Measurements from ENCODE around the gene HDAC4.
A peak's percentile ranks its signal among the peaks of the same experiment; 100 is the strongest.

HDAC4 gene

DNA sequence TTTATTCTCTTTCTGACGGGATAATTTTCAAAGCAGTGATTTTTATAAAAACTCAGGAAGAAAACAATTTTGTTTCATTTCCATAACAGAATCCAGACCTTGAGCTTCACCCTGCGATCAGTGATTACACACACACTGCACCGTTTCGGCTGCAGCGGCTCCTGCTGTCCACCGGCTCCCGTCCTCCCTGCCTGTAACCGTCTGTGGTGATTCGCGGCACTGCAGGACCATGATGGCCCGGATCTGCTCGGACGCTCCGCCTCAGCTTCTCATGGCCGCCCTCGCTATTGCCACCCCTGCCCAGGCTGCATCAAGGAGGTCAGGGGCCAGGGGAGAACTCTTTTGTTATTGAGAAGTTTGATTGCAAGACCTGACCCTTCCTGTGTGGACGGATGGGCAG lies 306.9 kb downstream of the HDAC4 start:
- DNase-seq = peak; percentile 14

DNA sequence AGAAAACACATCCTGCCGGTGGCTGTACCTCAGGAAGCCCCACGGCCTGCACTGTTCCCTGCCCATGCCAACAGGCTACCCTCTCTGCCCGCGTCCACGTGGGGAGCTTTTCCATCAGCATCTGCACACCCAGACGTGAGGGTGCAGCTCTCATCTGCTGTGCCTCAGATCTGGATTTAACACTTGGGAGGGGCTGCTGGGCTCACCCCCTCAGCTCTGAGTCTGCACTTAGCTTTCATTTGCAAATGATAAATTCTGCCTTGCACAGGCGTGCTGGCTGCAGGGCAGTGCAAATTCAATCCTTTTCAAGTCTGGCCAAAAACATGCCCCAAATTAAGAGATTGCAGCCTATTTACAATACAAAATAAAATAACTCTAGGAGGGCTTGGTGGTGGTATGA lies 307.3 kb downstream of the HDAC4 start:
- no peak for DNase-seq

DNA sequence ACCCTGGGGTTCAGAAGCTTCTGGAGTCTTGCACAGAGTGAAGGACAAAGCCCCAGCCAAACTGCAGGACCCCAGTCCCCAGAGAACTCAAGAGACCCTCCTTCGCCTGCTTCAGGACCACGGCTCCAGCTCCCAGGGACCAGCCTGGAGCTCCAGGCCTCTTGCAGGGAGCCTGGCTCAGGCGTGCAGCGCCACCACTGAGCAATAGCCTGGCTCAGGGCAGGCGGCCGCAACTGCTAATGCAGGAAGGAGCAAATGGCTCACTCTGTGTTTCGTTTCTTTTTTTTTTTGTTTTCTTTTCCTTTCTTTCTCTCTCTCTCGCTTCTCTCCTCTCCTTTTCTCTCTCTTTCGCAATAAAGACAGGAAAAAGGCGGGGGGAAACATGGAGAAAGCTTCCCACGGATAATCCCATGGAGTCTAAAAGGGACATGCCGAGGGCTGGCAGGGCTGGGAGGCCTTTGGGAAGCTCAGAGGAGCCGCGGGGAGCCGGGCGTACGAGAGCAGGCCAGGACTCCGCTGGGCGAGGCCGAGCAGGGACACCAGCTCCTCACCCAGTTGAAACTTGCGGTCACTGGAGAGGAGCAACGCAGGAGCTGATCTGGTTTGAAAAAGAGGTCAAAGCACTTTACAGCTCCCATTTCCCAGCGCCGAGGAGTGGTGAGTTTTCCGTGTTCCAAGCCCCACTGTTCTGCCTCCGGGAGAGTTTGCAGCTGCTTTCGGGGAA lies 308.1 kb downstream of the HDAC4 start:
- DNase-seq = no peak

DNA sequence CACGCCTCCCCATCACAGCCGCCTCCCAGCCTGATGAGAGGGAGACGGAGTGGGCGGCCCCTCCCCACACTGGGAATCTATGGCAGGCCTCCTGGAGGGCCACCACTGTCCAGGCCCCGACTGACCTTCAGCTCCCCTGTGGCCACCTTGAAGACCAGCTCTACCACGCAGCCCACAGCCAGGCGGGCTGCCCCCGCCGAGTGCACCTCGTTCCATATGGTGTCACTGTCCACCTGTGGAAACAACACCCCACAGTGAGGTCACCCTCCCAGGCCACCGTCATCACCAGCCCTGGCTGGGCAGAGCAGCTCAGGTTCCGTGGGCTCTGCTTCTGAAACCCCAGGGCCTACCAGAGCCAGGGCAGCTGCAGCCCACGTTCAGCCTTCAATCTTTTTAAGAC lies 310.9 kb downstream of the HDAC4 start:
- no peak for DNase-seq

DNA sequence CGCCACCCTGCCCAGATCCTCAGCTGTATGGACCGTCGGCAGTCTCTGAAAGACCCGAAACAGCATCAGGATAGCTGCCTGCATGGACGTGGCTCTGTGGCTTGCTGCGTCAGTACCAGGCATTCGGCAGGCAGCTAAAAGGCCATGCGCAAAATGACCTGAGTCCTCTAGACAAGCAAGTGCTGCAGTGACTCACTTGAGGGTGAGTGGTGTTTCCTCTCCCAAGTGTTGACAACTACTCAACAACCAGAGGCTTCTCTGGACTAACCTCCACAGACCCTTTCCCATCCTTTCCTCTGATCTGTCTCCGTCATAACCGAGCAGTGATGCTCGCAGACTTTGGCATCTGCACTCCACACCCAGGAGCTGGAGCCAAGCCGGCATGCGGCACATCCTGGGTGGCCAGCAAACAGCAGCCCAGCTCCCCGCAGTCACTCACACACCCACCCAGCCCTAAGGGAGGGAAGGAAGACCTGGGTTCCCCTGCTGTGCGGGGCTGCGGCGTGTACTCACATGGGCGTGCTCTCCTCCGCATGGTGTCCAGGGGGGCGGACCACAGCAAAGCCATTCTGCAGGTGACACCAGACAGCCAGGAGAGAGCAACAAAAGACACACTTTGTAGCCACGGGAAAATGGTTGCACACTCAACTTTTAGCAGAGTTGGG lies 313.6 kb downstream of the HDAC4 start:
- peak; percentile 57 for DNase-seq

DNA sequence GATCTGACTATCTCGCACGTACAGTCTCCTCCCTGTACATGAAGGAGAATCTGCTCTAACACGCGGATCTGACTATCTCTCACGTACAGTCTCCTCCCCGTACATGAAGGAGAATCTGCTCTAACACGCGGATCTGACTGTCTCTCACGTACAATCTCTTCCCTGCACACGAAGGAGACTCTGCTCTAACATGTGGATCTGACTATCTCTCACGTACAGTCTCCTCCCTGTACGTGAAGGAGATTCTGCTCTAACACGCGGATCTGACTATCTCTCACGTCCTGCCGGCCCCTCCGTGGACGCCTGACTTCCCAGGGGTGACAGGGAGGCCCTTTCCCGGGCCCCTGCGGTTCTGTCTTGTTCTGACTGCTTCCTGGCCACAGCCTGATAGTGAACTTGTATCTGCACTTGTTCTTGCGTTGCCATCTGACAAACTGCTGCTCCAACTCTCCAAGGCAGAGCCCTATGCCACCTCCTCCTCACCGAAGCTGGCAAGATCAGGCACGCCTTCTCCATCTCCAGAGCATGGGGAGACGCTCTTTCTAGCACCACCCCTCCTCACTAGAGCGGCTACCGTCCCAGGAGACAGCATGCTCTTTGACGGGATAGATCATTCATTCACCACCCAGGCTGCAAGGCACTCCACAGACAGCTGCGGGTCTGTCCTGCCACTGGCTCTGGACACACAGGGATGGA lies 314.3 kb downstream of the HDAC4 start:
- DNase-seq = no peak

DNA sequence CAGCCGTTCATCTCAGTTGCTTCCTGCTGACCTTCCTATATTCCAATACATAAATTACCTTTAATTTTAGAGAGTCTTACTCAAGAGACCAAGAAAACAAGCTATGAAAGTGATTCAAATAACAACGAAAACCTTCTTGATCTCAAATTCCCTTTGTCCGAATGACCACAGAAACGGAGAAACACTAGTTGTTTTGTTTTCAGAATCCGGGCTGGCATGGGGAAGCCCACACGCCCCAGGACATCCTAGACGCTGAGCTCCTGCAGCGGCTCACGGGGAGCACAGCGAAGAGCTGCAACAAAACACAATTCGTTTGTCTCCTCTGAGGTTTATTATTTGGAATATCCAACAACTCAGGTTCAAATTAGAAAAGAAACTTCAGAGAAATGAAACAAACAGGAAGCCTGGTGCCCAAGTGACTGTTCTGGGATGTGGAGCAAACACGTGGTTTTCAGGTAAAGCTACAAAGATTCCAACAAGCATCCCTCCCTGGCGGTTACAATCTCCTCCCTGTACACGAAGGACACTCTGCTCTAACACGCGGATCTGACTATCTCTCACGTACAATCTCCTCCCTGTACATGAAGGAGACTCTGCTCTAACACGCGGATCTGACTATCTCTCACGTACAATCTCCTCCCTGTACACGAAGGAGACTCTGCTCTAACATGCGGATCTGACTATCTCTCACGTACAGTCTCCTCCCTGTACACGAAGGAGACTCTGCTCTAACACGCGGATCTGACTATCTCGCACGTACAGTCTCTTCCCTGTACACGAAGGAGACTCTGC lies 315.4 kb downstream of the HDAC4 start:
- no peak for DNase-seq

DNA sequence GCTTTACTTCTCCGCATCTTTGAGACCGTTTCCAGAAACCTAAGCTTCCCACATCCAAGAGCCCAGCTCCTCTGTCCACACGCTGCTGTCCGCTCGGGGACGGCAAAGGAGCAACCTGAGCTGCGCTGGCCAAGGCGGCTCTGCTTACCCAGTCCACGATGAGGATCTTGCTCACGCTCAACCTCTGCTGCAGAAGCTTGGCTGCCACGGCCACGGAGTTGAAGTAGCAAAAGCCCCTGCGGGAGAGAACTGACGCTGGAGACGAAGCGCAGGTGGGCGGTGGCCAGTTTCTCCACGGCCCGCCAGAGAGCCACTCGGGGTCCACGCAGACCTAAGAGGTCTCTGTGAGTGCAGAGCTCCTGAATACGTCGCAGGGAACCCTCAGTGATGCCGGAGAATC lies 316.8 kb downstream of the HDAC4 start:
- no peak for DNase-seq

DNA sequence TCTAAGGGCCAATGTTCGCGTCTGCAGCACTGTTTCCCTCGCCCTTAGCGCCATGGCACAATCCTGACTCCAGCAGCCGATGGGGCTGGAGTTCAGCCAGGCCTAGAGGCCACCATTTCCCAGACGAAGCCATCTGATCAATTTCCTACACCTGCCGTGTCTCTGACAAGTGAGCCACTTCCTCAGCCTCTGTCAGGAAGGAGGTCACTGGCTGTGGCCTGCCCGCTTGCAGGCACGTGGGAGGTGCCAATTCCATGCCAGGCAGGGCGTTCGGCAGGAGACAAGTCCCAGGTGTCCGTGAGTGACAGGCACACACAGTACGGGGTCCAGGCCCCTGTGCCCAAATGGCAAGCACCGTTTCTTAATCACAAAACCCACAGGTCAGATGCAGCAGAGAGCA lies 318.4 kb downstream of the HDAC4 start:
- DNase-seq = no peak

DNA sequence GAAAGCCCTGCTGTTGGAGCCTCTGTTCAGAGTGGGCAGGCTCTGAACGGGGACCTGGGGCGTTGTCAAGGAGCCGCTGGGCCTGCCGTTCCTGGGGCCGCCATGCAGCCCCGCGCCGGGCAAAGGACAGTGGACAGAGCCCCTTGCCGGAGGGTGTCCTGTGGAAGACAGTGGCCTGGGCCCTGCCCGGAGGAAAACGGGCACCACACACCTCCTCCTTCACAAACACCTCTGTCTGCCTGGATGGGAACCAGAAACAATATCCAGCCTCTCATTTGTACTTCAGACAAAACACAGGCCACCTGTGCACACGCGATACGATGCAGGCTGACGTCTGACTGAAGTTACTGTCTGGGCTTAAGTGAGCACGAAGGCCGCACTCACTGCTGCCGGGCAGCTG lies 319.2 kb downstream of the HDAC4 start:
- no peak for DNase-seq

DNA sequence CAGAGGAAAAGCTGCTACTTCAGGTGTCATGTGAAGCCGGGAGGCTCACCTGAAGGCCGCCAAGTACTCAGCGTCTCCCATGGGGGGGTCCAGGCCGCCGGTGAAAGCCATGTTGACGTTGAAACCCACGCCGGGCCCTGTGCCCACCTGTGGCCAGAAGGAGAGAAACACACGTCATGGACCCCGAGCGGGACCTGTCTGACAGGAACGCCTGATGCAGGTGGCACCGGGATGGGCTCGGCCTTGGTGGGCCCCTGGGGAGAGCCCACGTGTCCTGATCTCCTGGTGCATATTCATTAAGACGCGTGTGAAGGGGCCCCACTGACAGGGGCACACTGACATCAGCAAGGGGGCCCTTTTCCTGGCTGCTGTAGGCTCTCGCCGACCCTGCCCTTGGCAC lies 319.8 kb downstream of the HDAC4 start:
- no peak for DNase-seq

DNA sequence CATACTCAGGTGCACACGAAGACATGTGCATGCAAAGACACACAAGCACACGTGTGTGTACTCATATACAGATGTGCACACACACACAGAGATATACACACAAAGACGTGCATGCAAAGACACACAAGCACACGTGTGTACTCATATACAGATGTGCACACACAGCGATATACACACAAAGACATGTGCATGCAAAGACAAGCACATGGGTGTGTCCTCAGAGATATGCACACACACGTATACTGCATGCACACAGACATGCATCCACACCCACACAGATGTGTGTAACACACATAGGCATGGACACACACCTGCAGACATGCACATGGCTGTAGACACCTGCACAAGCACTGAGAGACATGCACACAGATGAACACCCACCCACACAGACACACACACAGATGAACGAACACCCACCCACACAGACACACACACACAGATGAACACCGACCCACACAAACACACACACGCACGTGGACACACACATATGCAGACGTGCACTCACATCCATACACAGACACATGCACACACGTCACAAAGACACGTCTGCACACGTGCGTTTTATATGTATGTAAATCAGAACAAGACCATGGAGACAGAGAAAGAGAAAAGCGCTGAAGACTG lies 321.0 kb downstream of the HDAC4 start:
- DNase-seq = no peak

DNA sequence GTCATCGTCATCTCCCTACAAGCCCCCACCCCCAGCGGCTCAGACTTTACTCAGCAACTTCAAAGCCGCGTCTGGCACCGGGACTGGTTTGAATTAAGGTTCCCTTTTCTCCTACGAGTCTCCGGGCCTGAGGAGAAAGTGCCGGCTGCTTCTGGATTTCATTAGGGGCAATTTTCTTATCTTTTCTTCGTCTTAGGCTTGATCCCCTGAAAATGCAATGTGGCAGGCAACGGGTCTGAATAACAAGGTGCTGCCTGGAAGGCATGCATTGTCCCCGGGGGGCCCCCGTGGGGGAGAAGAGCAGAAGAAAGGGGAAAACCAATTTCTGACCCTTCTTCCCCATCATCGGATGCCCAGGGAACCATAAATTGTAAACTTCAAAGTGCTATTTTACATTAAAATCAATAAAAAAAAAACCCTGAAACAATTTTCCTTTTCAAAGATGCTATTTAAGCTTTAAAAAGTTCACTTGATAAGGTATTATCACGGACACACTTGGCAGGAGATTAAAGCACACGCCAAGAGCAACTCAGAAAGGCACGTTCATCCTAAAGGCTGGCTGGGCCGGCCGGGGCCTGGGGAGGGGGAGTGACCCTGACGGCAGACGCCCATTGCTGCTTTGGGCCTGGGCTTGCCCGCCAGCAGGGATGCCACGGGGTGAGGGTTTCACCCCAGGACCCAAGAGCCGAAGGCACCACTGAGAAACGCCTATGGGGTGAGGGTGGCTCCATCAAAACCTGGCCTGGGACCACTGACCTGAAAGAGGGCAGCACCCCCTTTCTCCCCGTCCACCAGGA lies 322.5 kb downstream of the HDAC4 start:
- no peak for DNase-seq

DNA sequence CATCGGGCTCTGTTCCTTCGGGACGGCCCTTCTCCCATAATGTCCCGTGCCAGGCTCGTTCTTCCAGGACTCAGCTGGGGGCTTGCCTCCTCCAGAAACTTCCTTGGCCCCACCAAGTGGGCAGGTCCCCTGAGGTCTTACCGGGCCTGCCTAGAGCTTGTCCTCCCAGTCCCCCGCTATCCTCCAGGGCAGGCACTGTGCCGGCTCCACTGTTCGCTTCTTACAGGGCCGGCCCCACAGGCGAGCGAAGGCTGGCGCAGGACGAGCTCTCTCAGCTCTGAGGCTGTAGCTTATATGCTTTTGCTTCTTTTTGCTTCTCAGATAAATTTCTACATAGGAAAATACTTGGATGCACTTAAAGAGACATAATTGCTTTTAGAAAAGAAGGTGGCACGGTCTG lies 323.6 kb downstream of the HDAC4 start:
- DNase-seq = no peak

DNA sequence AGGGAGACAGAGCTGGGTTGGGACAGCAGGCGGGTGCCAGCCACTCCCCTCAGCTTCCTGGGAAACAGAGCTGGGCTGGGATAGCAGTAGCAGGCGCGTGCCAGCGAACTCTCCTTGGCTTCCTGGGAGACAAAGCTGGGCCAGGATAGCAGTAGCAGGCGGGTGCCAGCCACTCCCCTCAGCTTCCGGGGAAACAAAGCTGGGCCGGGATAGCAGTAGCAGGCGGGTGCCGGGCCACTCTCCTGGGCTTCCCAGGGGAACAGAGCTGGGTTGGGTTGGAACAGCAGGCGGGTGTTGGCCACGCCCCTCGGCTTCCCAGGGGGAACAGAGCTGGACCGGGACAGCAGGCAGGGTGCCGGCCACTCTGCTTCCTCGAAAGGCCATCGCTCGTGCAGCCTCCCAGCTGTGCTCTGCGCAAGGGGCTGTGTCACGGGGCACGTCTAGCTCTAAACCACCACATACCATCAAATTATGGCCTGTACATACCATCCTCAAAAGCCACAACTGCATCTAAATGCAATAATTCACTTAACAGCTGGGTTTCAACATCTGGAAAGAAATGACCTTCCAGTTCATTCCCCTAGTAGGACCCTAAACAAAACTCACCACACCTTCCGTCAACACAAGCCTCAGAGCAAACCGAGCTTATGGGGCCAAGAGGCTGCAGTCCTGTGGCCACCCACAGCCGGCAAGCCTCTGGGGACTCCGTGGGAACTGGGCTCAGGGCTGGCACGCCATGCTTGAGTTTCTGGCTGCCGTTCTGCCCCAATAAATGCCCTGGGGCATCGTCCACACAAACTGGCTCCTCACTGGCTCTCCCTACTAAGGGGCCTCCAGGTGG lies 324.7 kb downstream of the HDAC4 start:
- DNase-seq = no peak

DNA sequence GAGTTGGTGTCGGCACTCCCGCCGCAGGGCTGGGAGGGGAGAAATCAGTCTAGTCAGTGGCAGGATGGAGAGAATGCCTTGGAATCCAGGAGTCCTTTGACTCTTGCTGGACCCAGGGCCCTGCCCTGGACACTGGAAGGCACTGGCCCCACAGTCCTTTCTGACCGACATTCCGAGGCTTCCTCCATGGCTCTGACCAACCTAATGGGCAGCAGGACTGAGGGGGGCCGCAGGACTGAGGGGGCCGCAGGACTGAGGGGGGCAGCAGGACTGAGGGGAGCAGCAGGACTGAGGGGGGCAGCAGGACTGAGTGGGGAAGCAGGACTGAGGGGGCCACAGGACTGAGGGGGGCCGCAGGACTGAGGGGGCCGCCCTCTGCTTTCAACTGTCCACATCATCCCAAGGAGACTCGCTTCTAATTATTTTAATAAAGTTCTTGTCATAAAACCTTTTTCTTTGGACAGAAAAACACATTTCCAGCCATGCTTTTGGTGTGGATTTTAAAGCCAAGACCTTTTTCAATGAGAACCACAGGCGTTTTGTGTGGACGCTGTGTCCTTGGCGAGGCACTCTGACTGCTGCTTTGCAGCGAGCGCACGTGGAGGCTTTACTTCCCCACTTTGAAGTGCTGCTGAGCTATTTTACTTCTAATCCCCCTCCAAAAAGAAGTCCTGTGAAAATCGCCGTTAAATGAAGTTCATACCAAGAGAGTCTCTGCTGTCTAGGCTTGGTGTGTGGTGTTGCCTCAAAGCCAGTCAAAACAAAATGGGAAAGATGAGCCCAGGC lies 326.9 kb downstream of the HDAC4 start:
- no peak for DNase-seq

DNA sequence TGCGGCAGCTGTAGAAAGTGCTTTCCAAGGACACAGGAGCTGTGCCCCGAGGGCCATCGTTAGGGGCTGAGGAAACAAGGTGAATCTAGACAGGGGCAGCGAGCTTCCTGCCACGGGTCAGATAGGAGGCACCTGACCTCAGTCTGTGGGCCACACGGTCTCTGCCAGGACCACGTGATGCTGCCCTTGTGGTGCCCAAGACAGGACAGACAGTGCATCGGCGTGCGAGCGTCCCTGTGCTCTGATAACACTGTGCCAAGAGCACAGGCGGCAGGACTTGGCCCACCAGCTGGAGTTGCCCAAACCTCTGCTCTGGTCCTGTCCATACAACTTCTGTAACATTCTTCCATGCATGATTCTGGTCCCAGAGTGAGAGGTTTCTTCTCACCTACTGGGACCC lies 327.6 kb downstream of the HDAC4 start:
- DNase-seq = no peak

DNA sequence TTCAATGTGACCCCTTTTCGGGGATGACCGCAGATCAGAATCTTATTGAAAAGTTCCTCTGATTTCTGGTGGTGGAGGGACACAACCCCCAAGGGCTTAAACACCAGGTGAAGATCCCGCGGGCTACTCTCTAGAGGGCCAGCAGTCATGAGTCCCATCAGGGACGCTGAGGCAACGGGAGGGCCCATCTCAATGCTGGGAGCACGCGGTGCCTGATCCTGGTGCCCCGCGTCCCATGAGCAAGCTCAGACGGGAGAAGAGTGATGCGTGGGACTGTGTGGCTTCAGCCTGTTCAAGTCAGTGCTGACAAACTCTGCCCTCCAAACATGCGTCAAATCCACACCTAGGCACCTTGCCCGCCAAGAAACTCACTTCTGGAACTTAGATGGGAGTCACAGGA lies 328.0 kb downstream of the HDAC4 start:
- DNase-seq = no peak

DNA sequence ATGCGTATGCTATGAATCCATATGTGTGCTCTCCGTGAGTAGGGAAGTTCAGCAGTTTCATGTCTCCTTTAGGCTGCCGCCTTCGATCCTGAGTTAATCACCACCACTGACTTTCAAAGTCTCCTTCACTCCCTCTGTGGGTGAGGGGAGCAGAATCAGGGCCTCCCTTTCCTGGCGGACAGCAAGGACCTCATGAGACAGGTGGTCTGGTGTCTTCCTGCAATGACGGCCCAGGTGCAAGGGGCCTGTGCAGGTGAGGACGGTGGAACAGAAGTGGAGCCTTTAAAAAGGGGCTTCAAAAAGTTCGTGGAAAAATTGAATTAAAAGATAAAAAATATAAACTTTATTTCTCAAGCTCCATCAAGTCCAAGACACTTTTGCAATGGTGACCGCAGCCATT lies 330.4 kb downstream of the HDAC4 start:
- no peak for DNase-seq
